ENCODE measurements around the gene TM7SF2.

TM7SF2 gene

DNA sequence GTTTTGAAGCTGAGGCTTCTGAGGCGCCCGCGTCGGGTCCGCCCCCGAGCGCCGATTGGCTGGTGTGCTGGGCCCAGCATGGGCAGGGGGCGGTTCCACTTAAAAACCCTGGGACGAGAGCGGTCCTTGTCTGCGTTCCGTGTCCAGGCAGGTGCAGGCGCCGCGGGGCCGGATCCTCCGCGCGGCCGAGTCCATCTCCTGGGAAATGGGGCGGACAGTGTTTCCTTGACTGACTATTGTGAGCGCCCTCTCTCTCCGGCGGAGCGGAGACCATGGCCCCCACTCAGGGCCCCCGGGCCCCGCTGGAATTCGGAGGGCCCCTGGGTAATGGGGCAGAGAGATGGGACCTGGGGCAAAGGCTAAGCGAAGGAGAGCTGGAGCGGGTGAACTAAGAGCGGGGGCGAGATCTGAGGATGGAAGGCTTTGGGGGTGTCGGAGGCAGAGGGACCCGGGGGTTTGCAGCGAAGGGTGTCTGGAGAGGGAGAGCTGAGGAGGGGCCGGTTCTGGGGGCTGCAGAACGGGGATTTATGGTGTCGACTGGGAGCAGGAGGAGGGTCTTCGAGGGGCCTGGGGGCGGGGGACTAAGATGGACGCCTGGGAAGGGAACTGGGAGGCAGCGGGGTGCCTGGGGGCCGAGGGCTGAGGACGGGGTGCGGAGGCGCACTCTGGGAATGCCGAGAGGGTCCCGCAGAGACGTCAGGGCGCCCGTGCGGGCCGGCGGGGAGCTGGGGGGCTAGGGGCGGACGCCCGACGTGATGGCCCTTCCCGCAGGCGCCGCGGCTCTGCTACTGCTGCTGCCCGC, at the start of gene TM7SF2:
TM7SF2 (plus strand) TSS at position 129 of the 802 bp plus-strand sequence; CDS start at position 273, 144 bp downstream.
- DNase-seq (ENCODE audit: low spot score), result peak; percentile 97

DNA sequence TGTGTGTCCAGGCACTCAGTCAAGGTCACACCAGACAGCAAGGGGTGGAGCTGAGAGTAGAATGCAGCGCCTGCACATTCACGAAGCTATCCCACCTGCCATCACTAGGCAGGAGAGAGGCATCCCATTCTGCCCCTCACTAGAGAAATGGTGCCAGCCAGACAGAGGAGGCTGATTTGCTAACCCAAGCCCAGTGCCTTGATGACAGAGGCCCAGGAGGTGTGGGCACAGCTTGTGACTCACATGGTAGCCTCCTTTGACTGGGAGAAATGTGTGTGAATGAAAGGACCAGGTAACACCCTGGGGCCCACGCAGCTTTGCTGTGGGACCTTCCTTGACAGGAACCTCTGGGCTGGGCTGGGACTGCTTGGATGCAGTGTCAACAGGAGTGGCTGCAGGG, 48.1 kb upstream of the TM7SF2 start:
- no peak for DNase-seq (ENCODE audit: low spot score)

DNA sequence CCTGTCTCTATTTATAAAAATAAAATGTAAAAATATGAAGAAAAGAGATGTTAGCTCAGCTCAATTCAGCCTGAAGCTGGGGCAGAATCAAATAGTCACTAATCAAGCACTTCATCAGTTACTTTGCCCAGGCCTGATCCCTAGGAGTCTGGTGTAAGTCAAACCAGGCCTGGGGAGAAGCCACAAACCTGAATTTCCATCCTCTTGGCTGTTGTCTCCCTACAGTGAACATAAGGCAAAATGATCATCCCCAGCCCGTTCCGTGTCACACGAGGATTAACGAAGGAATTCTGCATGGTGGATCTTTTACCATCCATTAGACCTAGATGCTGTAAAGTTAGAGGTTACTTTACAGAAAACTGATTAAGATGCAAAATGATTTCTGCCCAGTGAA, 46.8 kb upstream of the TM7SF2 start:
- no peak for DNase-seq (ENCODE audit: low spot score)

DNA sequence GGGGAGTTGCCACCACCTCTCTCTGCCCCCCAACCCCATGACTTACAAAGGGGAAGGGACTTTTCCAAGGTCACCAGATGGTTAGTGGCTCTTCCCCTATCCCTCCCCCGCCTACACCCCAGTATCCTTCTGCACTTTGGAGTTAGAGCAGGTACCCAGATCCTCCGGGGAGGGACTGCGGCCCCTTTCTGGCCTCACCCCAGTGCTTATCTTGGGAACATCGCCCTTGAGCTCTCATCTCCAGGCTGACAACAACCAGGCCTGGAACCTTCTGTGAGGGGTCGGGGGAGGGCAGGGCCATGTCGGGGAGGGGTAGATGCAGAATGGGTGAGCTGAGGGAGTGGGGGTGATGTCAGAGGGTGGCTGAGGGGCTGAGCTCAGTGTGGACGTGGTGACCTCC, 45.8 kb upstream of the TM7SF2 start:
- no peak for DNase-seq (ENCODE audit: low spot score)

DNA sequence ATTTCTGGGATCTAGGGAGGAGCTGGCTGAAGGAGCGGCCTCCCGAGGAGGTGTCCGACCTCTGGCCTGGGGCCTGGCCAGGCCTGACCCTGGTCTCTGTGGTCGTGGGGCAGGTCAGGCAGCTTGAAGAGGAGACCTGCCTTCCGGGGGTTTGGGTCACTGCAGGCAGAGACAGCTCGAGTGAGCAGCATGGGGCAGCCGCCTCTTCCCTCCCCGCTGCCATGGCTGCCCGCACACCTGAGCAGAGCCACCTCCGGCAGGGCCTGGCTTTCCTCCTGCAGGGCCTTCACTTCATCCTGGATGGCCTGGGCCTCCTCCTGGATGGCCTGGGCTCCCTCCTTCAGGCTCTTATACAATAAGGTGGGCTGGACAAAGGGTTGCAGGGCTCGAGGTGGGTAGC, 45.4 kb upstream of the TM7SF2 start:
- no peak for DNase-seq (ENCODE audit: low spot score)

DNA sequence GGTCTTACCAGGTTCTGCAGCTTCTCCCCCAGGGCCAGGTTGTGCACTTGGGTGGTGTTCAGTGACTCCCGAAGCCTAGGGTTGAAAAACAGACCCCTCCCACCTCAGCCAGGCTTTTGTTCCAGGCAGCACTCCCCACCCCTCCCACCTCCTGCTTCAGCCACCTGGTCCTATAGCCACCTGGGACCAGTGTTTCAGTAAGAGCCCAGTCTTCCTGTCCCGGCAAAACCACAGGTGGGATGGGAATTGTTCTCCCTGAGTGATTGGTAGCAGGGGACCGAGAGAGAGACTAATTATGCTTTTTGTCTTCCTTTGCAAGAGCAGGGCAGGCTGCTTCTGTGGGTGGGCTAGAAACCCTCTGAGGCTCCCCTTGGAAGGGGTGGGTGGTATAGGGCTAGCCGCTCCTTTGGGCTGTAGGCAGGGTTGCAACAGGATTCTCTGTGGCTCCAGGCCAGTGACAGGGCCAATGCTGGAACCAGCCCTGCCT, 44.8 kb upstream of the TM7SF2 start:
- no peak for DNase-seq (ENCODE audit: low spot score)

DNA sequence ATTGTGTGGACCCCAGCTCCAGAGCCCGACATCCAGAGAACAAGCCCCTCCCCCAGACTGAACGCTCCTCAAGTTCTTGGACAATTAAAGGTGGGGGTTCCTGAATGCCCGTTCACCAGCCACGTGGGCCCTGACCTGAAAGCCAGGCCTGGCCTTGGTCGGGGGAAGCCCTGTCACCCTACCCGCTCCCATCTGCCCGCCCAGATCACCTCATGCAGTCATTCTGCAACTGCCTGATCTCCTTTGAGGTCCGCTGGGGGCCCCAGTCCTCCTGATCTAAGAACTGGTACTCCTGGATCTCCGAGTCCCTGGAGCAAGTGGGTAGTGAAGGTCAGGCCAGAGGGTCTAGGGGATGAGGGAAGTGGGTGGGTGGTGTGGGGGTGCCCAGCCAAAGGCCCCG, 44.2 kb upstream of the TM7SF2 start:
- no peak for DNase-seq (ENCODE audit: low spot score)

DNA sequence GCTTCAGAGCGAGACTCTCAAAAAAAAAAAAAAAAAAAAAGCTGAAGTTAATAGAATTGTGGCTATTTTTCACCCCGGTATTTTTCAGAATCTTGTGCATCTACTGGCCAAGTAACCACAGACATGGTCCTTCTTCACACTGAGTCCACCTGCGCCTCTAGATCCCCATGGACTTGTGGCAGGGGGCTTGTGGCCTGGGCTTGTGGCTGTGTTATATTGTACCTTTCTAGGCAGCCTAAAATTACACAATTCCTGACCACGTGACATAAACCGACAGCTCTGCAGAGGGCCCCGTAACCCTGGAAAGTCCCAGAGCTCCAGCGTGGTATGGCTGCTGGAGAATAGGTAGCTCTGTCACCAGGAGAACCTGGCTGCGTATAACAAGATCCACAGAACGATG, 42.5 kb upstream of the TM7SF2 start:
- no peak for DNase-seq (ENCODE audit: low spot score)

DNA sequence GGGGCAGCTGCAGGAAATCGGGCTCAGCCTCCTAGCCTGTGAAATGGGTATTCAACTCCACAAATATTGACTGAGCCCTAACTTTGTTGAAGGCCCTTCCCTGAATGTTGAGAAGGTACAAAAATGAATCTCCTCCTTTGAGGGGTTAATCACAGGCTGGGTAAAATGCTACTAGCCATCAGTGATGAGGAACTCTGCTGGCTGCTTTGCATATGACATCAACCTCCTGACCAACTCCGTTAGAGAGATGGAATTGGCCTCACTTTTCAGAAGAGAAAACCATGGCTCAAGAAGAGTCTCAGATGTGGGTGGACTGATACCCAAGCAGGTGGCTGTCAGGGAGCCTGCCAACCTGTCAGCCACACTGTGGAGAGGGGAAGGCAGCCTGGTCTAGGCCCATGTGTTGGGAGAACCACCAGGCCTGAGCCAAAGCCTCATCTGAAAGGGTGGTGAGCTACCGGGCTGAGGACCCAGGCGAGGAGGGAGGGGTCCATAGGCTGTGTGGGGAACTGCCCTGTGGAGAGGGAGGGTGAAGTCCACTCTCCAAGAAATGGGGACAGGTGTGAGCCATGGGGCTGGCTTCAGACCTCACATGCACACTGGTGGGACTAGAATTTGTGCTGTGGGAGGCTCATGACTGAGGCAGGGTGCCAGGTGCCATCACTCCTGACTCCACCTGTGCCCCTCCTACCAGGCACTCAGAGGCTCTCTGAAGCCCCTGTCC, 39.6 kb upstream of the TM7SF2 start:
- peak; percentile 42 for DNase-seq (ENCODE audit: low spot score)

DNA sequence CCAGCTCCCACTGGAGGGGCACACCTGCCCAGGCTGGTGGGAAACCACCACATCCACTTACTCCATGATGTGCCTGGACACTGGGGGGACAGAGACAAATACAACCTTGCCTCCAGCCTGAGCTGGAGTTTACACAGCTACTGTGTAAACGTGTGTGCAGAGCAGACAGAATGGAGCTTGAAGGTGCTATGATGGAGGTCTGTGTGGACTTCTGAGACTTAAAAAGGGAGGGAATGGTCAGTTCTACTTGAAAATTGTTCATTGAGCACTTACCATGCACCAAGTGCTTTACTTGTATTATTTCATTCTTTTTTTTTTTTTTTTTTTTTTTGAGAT, 39.1 kb upstream of the TM7SF2 start:
- DNase-seq (ENCODE audit: low spot score), result no peak

DNA sequence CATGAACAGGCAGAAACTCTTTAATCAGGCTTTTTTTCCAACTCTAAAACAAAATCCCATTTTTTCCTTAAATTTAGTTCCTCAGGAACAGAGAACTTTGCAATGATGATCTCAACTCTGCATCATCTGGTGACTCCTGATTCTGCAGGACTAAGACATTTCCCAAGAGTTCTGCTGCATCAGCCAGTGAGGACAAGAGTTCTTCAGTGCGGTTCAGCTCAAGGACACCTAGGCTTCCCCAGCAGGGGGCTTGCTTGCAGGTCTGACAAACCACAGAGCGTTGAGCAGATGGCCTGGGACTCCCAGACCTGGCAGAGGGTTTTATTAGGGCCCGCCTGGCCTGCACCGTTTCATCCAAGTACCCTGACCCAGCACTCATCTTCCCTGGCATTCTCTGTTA, 34.2 kb upstream of the TM7SF2 start:
- DNase-seq (ENCODE audit: low spot score), result no peak

DNA sequence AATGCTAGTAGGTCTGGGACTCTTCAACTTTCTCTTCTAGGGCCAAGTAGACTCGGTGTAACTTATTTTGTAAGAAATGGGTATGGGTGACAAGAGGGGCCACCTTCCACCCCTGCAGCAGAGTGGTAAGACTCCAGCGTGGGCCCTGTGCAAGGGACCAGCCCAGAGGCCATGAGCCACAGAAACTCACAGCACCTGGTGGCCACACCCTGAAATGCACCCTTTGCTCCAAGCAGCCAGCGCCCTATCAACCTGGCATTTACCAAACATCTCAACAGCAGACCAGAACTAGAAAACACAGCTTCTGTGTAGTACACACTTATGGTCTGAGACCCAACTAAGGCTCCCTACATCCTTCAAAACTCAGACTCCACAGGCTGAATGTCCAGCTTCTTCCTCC, 33.5 kb upstream of the TM7SF2 start:
- DNase-seq (ENCODE audit: low spot score), result peak; percentile 73

DNA sequence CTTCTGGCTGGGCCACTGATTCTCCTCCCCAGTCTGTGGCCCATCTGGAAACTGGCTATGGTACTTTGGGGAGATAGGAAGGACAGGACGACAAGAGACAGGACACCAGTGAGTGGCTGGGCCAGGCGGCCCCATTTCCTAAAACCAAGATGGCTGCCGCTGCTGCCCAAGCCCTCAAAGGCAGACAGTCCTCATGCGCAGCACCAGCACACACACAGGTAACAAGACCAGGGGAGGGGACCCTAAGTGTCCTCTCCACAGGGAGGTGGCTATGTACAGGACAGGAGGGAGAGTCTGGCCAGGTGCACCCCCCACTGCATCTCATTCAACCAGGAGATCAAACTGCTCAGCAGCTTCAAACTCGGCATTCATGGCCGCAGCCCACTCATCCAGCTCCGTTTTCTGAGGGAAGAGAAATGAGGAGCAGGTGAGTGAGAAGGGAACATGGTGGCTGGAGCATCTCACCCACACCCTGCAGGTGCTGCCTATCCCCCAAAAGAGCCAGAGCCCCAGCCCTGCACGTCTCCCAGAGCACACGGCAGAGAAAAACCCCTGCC, 32.8 kb upstream of the TM7SF2 start:
- no peak for DNase-seq (ENCODE audit: low spot score)

DNA sequence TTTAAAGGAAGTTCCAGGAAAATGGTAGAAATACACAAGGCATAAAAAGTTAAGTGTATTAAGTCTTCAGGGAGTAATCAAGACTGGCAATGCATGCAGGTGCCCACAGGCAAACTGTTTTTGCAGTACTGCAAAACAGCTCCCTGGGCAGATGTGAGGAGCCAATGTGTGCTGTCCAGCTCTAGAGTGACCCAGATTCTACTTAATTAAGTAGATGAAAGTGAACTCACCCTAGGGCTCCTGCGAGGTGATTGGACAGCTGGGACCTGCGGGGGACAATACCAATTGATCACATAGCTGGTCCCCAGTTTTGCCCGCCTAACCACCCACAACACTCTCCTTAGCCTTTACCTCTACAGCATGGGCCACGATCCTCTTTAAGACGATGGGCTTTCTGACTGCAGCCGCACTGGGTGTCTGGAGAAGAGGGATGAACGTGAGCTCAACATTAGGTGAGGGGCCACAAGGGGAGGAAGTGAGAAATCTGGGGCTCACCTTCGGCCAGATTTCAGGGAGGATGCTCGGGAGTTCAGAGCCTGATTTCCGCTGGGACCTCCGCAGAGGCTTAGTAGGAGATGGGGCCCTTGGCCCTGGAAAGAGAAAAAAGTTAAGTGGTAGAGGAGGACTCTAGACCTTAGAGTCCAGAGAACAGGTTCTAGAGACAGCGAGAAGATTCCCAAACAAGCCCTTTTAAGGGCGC, 28.4 kb upstream of the TM7SF2 start:
- DNase-seq (ENCODE audit: low spot score), result no peak

DNA sequence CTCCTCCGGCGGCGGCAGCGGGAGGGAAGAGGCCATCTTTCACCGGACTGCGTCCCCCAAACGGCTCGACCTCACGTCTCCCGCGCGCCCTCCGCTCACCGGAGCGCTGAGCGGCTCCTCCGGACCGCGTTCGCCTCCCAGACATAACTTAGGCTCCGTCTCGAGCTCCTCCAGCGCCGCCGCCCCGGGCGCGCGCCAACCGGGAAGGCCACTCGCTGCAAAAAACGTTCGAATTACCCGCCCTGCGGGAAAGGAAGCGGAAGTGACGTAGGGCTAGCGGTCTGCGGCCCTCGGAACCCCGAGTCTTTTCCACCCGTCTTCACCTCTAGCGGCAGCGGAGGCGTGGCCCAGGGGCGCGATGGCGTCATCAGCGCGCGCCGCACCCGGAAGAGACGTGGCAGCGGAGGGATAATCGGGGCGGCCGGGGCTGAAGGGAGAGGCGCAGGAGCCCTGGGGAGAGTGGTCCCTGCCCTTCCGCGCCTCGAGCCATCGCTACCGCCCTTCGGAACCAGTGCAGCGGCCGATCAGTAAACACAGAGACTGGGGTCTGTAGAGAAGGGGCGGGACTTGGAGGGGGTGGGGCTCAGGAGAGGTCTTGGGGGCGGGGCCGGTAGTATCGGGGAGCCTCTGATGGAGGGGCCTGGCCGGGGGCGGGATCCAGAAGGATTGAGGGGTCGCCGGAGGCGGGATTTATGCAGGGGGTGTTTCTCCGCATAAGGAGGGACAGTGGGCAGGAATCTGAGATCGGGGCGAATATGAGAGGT, 27.7 kb upstream of the TM7SF2 start, which contains the start of the genes CDCA5 and ZFPL1:
CDCA5 (minus strand) TSS at position 207 of the 764 bp plus-strand sequence; CDS start at position 145, 62 bp downstream.
ZFPL1 (plus strand) TSS at position 389 of the 764 bp plus-strand sequence. CDS start 477 bp downstream, outside the sequence.
- peak; percentile 98 for DNase-seq (ENCODE audit: low spot score)

DNA sequence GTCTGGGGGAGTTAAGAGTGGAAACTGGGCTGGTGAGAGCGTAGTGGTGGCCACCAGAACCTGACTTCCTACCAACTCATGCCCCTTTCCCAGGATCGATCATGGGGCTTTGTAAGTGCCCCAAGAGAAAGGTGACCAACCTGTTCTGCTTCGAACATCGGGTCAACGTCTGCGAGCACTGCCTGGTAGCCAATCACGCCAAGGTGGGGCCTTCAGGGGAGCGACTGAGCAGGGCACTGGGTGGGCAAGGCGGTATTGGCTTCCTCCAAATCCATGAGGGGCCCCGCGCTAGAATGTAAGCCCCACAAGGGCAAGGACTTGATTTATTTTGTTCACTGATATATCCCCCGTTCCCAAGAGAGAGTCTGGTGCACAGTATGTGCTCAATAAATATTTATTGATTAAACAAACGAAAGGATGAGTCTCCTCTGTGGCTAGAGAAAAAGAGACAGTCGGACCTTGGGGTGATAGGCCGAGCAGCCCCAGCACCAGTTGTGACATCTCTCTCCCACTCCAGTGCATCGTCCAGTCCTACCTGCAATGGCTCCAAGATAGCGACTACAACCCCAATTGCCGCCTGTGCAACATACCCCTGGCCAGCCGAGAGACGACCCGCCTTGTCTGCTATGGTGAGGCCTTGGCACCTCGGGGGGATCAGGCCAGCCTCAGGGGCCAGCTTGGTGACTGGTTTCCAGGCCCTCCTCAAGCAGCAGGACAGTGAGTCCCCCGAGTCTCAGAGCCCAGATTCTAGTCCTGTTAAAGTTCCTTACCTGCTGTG, 26.9 kb upstream of the TM7SF2 start:
- DNase-seq (ENCODE audit: low spot score), result no peak

DNA sequence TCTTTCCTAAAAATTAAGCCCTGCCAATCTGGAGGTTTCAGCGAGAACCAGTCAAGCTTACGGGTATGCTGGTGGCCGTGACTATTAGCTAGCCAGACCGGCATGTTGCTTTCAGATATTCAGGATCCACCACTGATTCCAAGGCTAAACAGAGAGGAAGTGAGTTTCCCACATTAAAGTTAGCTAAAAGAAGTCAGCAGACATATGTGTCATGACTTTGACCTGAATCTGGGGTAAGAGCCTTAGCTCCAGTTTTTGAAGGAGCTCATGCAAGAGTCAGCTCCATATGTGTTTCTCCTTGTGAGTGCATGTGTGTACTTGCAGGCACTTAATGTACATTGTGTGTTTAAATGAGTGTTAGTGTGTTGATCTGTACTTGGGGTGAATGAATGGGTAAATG, 26.2 kb upstream of the TM7SF2 start:
- no peak for DNase-seq (ENCODE audit: low spot score)

DNA sequence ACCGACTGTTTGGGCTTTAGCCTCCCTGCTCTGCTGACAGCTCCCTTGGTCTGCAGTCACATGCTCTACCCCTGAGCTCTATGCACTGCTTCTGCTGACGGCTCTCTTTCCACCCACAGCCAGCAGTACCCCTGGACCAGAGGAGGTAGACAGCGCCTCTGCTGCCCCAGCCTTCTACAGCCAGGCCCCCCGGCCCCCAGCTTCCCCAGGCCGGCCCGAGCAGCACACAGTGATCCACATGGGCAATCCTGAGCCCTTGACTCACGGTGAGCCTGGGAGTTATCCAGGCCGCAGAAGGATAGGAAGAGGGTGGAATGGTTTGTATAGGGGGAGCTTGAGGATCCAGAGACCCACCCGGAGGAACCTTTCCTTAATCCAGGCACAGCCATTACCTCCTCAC, 24.9 kb upstream of the TM7SF2 start:
- no peak for DNase-seq (ENCODE audit: low spot score)

DNA sequence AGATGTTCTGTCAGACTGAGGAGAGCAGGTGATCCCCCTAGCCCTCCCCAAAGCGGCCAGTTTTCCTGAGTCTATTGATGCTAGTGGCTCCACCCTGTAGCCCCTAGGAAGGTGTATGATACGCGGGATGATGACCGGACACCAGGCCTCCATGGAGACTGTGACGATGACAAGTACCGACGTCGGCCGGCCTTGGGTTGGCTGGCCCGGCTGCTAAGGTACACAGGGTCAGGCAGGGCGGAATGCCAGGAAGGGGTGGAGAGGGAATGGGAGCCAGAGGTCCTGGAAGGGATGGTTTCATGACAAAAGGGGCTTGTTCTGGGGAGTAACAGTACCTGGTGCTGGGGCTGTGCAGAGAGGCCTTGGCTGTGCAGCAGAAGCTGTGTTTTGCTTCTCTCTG, 24.5 kb upstream of the TM7SF2 start:
- DNase-seq (ENCODE audit: low spot score), result no peak

DNA sequence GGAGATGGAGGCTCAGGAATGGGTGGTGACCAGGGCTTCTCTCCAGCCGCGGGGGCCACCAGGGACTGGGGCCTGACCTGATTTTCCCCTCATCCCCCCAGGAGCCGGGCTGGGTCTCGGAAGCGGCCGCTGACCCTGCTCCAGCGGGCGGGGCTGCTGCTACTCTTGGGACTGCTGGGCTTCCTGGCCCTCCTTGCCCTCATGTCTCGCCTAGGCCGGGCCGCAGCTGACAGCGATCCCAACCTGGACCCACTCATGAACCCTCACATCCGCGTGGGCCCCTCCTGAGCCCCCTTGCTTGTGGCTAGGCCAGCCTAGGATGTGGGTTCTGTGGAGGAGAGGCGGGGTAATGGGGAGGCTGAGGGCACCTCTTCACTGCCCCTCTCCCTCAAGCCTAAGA, 23.8 kb upstream of the TM7SF2 start:
- DNase-seq (ENCODE audit: low spot score), result no peak

DNA sequence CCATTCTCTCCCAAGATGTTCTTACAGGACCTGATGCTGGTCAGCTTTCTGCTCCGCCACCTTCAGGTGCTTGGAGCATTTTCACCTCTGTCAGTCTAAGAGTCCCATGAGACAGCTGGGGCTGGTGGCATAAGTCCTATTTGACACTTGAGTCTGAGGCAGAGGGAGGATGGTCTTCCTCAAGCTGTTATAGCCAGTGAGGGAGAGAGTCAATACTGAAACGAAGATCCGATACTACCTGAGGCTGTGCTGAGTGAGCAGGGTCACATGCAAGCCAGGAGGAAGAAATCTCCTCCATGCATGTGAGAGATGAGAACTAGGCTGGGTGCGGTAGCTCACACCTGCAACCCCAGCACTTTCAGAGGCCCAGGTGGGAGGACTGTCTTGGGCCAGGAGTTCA, 22.1 kb upstream of the TM7SF2 start:
- no peak for DNase-seq (ENCODE audit: low spot score)
